GM12872 (cell line): ENCODE measurements around the gene SLIT3.

ENCODE experiments used
- CTCF ChIP-seq: IDR thresholded peaks from 3 replicates; pipeline ENCODE4 v1.5.1; 2011; ENCODE audit warnings: low read depth, mild to moderate bottlenecking, low read length, moderate library complexity; ENCODE audit not compliant: insufficient read depth

SLIT3 gene

DNA sequence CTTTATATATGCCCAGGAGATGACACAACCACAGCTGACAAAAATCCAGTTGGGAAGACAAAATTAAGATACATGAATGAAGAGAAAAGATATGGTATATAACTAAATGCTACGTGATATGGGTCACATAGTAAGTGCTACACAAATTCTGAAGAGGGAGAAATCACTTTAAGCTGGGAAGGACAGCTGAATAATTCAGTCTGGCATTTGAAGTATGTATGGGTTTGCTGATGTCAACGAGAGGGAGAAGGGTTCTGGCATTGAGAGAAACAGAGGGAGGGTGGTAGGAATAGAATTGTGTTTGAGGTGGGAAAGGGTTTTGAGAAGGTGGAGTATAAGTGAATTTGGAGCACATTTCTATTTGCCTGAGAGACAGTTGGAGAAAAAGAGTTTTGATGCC lies 6.7 kb upstream of the SLIT3 start:
- no peak for TF ChIP-seq CTCF

GRCh38 chr5:169305366-169305765 lies 4.4 kb upstream of the SLIT3 start:
- no peak for TF ChIP-seq CTCF

DNA sequence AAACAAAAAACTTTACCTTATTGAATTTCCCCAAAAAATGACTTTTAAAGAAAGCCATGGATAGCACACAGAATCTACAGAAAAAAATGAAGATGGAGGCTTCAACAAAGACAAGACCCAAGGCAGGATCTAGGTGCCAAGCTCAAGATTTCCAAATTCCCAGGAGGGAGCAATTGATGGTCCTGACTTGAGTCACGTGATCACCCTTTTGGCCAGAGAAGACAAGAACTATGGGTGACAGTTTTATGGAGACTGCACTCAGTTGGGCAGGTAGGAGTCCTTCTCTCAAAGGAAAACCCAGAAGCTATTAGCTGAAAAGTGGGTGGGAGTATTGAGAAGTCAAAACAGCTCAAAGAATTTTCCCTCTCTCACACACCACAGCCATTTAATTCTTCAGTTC lies 3.2 kb upstream of the SLIT3 start:
- TF ChIP-seq CTCF: no peak

DNA sequence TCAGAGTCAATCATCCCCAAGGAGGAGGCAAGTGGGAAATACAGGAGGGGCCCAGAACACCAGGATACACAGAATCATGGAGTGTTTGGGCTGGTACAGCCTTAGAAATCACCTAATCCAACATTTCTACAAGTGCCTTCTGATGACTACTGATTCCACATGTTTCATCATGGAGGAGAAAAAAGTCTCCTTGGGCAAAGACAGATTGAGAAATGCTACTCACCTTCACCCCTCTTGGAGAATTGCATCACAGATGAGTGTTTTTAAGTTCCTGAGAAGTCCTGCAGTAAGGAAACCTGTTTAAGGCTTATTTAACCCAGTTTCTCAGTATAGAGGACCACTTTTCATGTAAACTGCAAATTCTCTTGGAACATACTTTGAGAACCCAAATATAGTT lies 2.2 kb upstream of the SLIT3 start:
- no peak for TF ChIP-seq CTCF

DNA sequence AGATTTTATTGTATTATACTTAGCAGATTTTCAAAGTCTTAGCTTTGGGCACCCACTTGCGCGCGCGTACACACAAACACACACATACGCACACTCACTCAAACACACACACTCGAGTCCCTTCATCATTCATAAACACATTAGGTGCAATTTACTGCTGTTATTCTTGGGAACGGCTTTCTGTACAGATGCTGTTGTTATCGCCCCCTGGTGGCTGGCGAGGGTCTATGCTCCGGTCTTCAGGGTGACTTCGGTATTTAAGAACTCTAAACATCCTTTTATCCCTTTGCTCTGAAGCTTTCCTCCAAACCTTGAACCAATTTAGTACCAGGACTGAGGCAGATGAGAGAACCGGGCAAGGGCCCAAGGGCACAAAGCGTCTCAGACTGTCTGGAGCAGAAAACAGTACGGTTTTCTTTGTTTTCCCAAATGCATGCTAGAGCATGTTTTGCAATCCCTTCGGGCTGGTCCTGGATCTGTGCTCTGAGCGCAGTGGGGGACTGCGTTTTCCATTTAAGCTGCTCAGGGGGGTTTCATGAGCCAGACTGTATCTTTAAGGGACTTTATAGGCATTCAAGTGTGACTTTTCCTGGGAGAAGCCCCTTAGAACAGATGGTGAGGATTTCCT lies 1.7 kb upstream of the SLIT3 start:
- peak; percentile 93 for TF ChIP-seq CTCF

DNA sequence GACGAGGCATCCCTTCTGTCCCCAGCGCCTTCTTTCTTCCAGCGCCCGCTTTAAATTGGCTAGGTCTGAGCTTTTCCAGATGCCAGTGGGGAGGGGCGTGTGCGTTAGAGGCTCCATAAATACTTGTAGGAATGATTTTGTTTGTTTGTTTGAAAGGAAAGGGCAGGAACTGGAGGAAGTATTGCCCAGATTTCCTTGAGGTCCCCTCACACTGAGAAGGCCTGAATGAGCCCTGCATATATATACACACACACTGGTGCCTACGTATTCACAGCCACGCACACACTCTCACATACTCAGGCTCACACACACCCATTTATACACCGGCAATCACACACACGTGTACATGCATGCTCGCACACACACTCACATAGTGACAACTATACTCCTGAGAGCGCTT lies 1.0 kb upstream of the SLIT3 start:
- TF ChIP-seq CTCF: no peak

GRCh38 chr5:169301386-169301934 lies 521 bp upstream of the SLIT3 start:
- TF ChIP-seq CTCF: no peak
